ENCODE results near the gene PLEKHJ1.

DNA sequence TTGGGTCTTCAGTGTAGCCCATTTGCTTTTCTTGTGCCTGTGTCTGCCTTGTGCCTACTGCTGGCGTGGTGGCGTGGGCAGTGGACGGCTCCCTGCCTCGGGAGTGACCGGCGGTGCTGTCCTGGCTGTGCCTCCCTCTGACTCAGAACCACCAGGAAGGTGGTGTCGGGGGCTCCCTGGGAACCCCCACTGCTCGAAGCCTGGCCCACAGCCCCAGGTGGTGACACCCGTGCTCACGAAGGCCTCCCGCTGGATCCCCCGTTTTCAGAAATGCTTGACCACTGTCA is 7.9 kb upstream of the PLEKHJ1 start:
- TF ChIP-seq, protein P1, sequence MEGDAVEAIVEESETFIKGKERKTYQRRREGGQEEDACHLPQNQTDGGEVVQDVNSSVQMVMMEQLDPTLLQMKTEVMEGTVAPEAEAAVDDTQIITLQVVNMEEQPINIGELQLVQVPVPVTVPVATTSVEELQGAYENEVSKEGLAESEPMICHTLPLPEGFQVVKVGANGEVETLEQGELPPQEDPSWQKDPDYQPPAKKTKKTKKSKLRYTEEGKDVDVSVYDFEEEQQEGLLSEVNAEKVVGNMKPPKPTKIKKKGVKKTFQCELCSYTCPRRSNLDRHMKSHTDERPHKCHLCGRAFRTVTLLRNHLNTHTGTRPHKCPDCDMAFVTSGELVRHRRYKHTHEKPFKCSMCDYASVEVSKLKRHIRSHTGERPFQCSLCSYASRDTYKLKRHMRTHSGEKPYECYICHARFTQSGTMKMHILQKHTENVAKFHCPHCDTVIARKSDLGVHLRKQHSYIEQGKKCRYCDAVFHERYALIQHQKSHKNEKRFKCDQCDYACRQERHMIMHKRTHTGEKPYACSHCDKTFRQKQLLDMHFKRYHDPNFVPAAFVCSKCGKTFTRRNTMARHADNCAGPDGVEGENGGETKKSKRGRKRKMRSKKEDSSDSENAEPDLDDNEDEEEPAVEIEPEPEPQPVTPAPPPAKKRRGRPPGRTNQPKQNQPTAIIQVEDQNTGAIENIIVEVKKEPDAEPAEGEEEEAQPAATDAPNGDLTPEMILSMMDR (IDR thresholded peaks at IDR 0.05), result no peak
- no peak for TF ChIP-seq POLR2A (IDR thresholded peaks at IDR 0.05)

Measured in adrenal gland (tissue), 5 donors.